Measurements from ENCODE around the gene SLCO4C1.

The SLCO4C1 gene

GRCh38 chr5:102218159-102218558 lies 77.9 kb downstream of the SLCO4C1 start:
- no peak for DNase-seq (ENCODE audit: low read depth, low spot score)
- no peaks in the 10 kb centered on the region for H3K36me3 ChIP-seq (ENCODE audit: insufficient read depth, low read length)
- H3K4me3 ChIP-seq, result no peak overlapping the region
- H3K9me3 ChIP-seq (ENCODE audit: low read depth, low read length), result no peaks in the 10 kb centered on the region
- no peak overlapping the region for H3K27ac ChIP-seq
- no peak overlapping the region for H3K9ac ChIP-seq (ENCODE audit: insufficient read length)
- no peak for TF ChIP-seq EZH2 (IDR thresholded peaks at IDR 0.05)
- TF ChIP-seq FOXP2 (optimal IDR thresholded peaks at IDR 0.05; ENCODE audit: control extremely low read depth, extremely low read length, insufficient read depth), result no peak
- TF ChIP-seq POLR2AphosphoS5 (IDR thresholded peaks at IDR 0.05; ENCODE audit: borderline replicate concordance, low read depth, low read length), result no peak

GRCh38 chr5:102216678-102217077 lies 79.4 kb downstream of the SLCO4C1 start:
- no peak for DNase-seq (ENCODE audit: low read depth, low spot score)
- H3K9me3 ChIP-seq (ENCODE audit: low read depth, low read length), result no peaks in the 10 kb centered on the region
- no peak for TF ChIP-seq POLR2AphosphoS5 (IDR thresholded peaks at IDR 0.05; ENCODE audit: borderline replicate concordance, low read depth, low read length)
- TF ChIP-seq FOXP2 (optimal IDR thresholded peaks at IDR 0.05; ENCODE audit: control extremely low read depth, extremely low read length, insufficient read depth), result no peak
- TF ChIP-seq EZH2 (IDR thresholded peaks at IDR 0.05), result no peak
- H3K9ac ChIP-seq (ENCODE audit: insufficient read length), result no peak overlapping the region
- H3K4me3 ChIP-seq, result no peak overlapping the region
- H3K27ac ChIP-seq, result no peak overlapping the region
- H3K36me3 ChIP-seq (ENCODE audit: insufficient read depth, low read length), result no peaks in the 10 kb centered on the region

GRCh38 chr5:102211165-102211564 lies 84.9 kb downstream of the SLCO4C1 start:
- H3K9me3 ChIP-seq (ENCODE audit: low read depth, low read length), result no peaks in the 10 kb centered on the region
- no peaks in the 10 kb centered on the region for H3K36me3 ChIP-seq (ENCODE audit: insufficient read depth, low read length)
- H3K4me3 ChIP-seq, result no peak overlapping the region
- H3K27ac ChIP-seq, result no peak overlapping the region
- no peak for TF ChIP-seq EZH2 (IDR thresholded peaks at IDR 0.05)
- no peak for TF ChIP-seq FOXP2 (optimal IDR thresholded peaks at IDR 0.05; ENCODE audit: control extremely low read depth, extremely low read length, insufficient read depth)
- TF ChIP-seq POLR2AphosphoS5 (IDR thresholded peaks at IDR 0.05; ENCODE audit: borderline replicate concordance, low read depth, low read length), result no peak
- H3K9ac ChIP-seq (ENCODE audit: insufficient read length), result no peak overlapping the region
- DNase-seq (ENCODE audit: low read depth, low spot score), result no peak

- Histone ChIP-seq H3K9me3 (ENCODE audit: low read depth, low read length) (no peaks in the 10 kb centered on the region), H3K36me3 (ENCODE audit: insufficient read depth, low read length) (no peaks in the 10 kb centered on the region), H3K27ac (no peak overlapping the region), H3K9ac (ENCODE audit: insufficient read length) (no peak overlapping the region), H3K4me3 (no peak overlapping the region)
- TF ChIP-seq EZH2 (IDR thresholded peaks at IDR 0.05), result no peak
- no peak for TF ChIP-seq POLR2AphosphoS5 (IDR thresholded peaks at IDR 0.05; ENCODE audit: borderline replicate concordance, low read depth, low read length)
- no peak for TF ChIP-seq FOXP2 (optimal IDR thresholded peaks at IDR 0.05; ENCODE audit: control extremely low read depth, extremely low read length, insufficient read depth)
- DNase-seq (ENCODE audit: low read depth, low spot score), result no peak
Observed at GRCh38 chr5:102200861-102201260, 95.2 kb downstream of the SLCO4C1 start.

- DNase-seq (ENCODE audit: low read depth, low spot score), result no peak
- no peak for TF ChIP-seq POLR2AphosphoS5 (IDR thresholded peaks at IDR 0.05; ENCODE audit: borderline replicate concordance, low read depth, low read length)
- no peak for TF ChIP-seq EZH2 (IDR thresholded peaks at IDR 0.05)
- TF ChIP-seq FOXP2 (optimal IDR thresholded peaks at IDR 0.05; ENCODE audit: control extremely low read depth, extremely low read length, insufficient read depth), result no peak
- Histone ChIP-seq H3K9ac (ENCODE audit: insufficient read length) (no peak overlapping the region), H3K36me3 (ENCODE audit: insufficient read depth, low read length) (no peaks in the 10 kb centered on the region), H3K4me3 (no peak overlapping the region), H3K27ac (no peak overlapping the region), H3K9me3 (ENCODE audit: low read depth, low read length) (no peaks in the 10 kb centered on the region)
Observed at GRCh38 chr5:102196481-102196880, 99.6 kb downstream of the SLCO4C1 start.

Measured in SK-N-MC (cell line).